ENCODE data around the gene AGBL4.

DNA sequence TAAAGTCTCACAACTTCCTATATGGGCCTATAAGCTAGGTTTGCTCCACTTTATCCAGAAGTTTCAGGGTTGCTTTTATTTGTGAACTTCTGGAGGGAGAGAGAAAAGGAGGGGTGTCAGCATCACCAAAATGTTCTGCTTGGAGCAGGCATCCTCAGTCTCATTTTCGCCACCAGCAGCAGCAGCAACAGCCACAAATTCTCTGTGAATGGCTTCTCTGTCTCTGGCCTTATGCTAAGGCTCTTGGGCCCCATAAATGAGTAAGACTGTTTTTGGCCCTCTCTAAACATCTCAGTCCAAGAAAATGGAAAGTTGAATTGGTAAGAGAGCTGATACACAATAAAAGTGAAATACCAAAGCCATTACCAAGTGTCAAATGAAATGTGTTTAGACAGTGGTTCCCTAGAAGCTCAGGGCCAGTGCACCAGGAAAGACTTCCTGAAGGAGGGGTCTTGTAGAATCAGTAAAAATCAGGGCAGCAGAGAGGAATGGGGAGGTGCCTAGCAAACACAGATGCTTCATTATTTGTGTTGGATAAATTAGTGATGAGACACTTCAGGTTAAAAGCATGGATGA, 1498.8 kb downstream of the AGBL4 start:
- TF ChIP-seq, protein P1, sequence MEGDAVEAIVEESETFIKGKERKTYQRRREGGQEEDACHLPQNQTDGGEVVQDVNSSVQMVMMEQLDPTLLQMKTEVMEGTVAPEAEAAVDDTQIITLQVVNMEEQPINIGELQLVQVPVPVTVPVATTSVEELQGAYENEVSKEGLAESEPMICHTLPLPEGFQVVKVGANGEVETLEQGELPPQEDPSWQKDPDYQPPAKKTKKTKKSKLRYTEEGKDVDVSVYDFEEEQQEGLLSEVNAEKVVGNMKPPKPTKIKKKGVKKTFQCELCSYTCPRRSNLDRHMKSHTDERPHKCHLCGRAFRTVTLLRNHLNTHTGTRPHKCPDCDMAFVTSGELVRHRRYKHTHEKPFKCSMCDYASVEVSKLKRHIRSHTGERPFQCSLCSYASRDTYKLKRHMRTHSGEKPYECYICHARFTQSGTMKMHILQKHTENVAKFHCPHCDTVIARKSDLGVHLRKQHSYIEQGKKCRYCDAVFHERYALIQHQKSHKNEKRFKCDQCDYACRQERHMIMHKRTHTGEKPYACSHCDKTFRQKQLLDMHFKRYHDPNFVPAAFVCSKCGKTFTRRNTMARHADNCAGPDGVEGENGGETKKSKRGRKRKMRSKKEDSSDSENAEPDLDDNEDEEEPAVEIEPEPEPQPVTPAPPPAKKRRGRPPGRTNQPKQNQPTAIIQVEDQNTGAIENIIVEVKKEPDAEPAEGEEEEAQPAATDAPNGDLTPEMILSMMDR (IDR thresholded peaks at IDR 0.05) = no peak
- no peak for TF ChIP-seq POLR2A (IDR thresholded peaks at IDR 0.05)
- TF ChIP-seq POLR2AphosphoS5 (IDR thresholded peaks at IDR 0.05) = no peak

All from breast epithelium (tissue), 3 donors.